Panc1 (cell line): ENCODE results near the gene RNF220. TPM values are rescaled to one million over a fixed set of nuclear protein-coding genes. Genes with fewer than 3 reads are reported as not detected.

Experiments
- ATAC-seq: fragments of 200-7000 bp; cut with Tn5 transposase; 2 replicates; pipeline ENCODE4 v1.9.1; 2020; ENCODE audit warnings: mild to moderate bottlenecking, moderate library complexity
- BruUV-seq: library from RNA; stranded (reverse); fragments of 400-500 nt; replicated peaks from 2 replicates; lab custom pipeline; 2021; lab: Mats Ljungman, UMichigan
- CTCF ChIA-PET: fragments of 300-600 bp; sonication (Branson Sonifier 250); formaldehyde crosslinking; loops from one replicate; lab custom pipeline; 2022; ENCODE audit warnings: antibody characterized with exemption; lab: Charles Lee
- POLR2A ChIA-PET: fragments of 300-600 bp; sonication (Branson Sonifier 250); formaldehyde crosslinking; loops from one replicate; lab custom pipeline; 2022; ENCODE audit warnings: antibody characterized with exemption; lab: Charles Lee
- DNase-seq: peaks from one replicate; pipeline ENCODE4 v3.0.0-alpha.2; 2010; ENCODE audit warnings: low read depth, low spot score
- H3K27ac ChIP-seq: 2 replicates; pipeline ENCODE4 v1.5.1; 2011; ENCODE audit warnings: mild to moderate bottlenecking, low read length, inconsistent platforms
- H3K27me3 ChIP-seq: fragments of 200-500 bp; sonication (Bioruptor generic); 2 replicates; pipeline ENCODE4 v1.6.0; 2014; ENCODE audit warnings: low read length, inconsistent platforms; ENCODE audit not compliant: control insufficient read depth, insufficient read depth
- H3K36me3 ChIP-seq: fragments of 200-500 bp; sonication (Bioruptor generic); 2 replicates; pipeline ENCODE4 v1.5.1; 2014; ENCODE audit warnings: inconsistent platforms, mild to moderate bottlenecking, low read length, moderate library complexity; ENCODE audit not compliant: control insufficient read depth, insufficient read depth
- H3K4me1 ChIP-seq: 2 replicates; pipeline ENCODE4 v1.5.1; 2011; ENCODE audit warnings: inconsistent platforms, mild to moderate bottlenecking, low read length, moderate library complexity; ENCODE audit not compliant: control insufficient read depth, insufficient read depth
- H3K4me3 ChIP-seq, 2 experiments: 2 replicates each; pipeline ENCODE4 v1.5.1; 2011 to 2012; ENCODE audit warnings: low read depth in 2 of 2, low read length in 2 of 2, mild to moderate bottlenecking in 2 of 2, inconsistent platforms in 1 of 2, moderate library complexity in 1 of 2
- H3K9me3 ChIP-seq: fragments of 200-500 bp; sonication (Bioruptor generic); 2 replicates; pipeline ENCODE4 v1.5.1; 2014; ENCODE audit warnings: low read depth, mild to moderate bottlenecking, inconsistent platforms, low read length, moderate library complexity; ENCODE audit not compliant: control insufficient read depth, insufficient read depth
- POLR2AphosphoS5 ChIP-seq: IDR thresholded peaks from 2 replicates; pipeline ENCODE4 v1.6.1; 2012; ENCODE audit warnings: mild to moderate bottlenecking, low read depth, low read length, moderate library complexity
- REST ChIP-seq, 2 experiments: IDR thresholded peaks; 2 replicates each; pipeline ENCODE4 v1.6.1; 2011 to 2012; ENCODE audit warnings: low read depth in 2 of 2, control low read depth in 1 of 2, low read length in 1 of 2, mild to moderate bottlenecking in 1 of 2, moderate library complexity in 1 of 2; ENCODE audit not compliant: insufficient read depth in 1 of 2
- SIN3A ChIP-seq: IDR thresholded peaks from 2 replicates; pipeline ENCODE4 v1.6.1; 2012; ENCODE audit warnings: low read depth, mild to moderate bottlenecking, low read length, moderate library complexity, borderline replicate concordance; ENCODE audit not compliant: insufficient read depth
- TCF7L2 ChIP-seq: IDR thresholded peaks from 2 replicates; pipeline ENCODE4 v1.6.1; 2011; ENCODE audit warnings: mild to moderate bottlenecking, low read depth, low read length, inconsistent platforms
- in situ Hi-C: cut with HindIII; loops from 2 replicates; pipeline ENCODE4 v1.10.0; 2016; ENCODE audit warnings: low sequenced_read_pairs, low pct_unique_long_range_greater_than_20kb
- intact Hi-C: fragments of 100-400 bp; cut with micrococcal nuclease; formaldehyde crosslinking; loops from one replicate; pipeline ENCODE4 v1.10.0; 2022; ENCODE audit not compliant: unreplicated experiment
- total RNA-seq: library from RNA; stranded (reverse); gene quantifications from one replicate; pipeline ENCODE4 v1.2.1, GENCODE V29; 2021; ENCODE audit not compliant: unreplicated experiment
- TF ChIP-seq, protein P1 (sequence below): fragments of 450-650 bp; IDR thresholded peaks from 2 replicates; pipeline ENCODE4 v1.5.1; 2017; ENCODE audit warnings: mild to moderate bottlenecking

Gene RNF220
- total RNA-seq, 1 experiment from 2014 or later = 64.9 TPM

DNA sequence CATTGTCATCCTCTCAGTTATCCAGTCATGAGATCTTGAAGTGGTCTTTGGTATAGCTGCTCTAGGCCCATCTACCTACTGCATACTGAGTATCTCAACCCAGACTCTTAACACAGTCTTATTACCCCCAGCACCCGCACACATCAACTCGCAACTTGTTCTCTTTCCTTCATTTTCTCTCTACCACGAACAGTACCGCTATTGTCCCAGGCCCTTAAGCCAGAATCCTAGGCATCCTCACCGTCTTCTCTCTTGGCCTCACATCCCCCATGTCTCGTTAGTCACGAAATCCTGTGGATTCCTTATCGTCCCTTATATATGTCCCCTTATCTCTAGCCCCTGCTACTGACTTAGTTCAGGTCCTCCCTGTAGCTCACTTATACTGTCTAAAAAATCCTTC is 142.8 kb downstream of the RNF220 start:
- no peak for DNase-seq
- TF ChIP-seq SIN3A (no peak), POLR2AphosphoS5 (no peak), REST (IDR thresholded peaks at IDR 0.05; ENCODE audit: insufficient read depth in 1 of 2, low read depth in 2 of 2, low read length in 1 of 2) (no peak), TCF7L2 (no peak)
- TF ChIP-seq, protein P1, sequence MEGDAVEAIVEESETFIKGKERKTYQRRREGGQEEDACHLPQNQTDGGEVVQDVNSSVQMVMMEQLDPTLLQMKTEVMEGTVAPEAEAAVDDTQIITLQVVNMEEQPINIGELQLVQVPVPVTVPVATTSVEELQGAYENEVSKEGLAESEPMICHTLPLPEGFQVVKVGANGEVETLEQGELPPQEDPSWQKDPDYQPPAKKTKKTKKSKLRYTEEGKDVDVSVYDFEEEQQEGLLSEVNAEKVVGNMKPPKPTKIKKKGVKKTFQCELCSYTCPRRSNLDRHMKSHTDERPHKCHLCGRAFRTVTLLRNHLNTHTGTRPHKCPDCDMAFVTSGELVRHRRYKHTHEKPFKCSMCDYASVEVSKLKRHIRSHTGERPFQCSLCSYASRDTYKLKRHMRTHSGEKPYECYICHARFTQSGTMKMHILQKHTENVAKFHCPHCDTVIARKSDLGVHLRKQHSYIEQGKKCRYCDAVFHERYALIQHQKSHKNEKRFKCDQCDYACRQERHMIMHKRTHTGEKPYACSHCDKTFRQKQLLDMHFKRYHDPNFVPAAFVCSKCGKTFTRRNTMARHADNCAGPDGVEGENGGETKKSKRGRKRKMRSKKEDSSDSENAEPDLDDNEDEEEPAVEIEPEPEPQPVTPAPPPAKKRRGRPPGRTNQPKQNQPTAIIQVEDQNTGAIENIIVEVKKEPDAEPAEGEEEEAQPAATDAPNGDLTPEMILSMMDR = no peak
- H3K27me3 ChIP-seq = no peaks in the 10 kb centered on the region
- H3K4me1 ChIP-seq = peaks cover under 1% of the 10 kb centered on the region; the same call in 1 of the 2 replicates
- intact Hi-C loops (no loop called here), in situ Hi-C loops (no loop called here)
- H3K27ac ChIP-seq = no peak overlapping the region
- BruUV-seq = no TSS peak
- ATAC-seq = no peak
- ChIA-PET POLR2A (no interaction called here), CTCF (no interaction called here)
- H3K4me3 ChIP-seq = no peak overlapping the region
- H3K36me3 ChIP-seq = no peaks in the 10 kb centered on the region
- H3K9me3 ChIP-seq = no peaks in the 10 kb centered on the region

DNA sequence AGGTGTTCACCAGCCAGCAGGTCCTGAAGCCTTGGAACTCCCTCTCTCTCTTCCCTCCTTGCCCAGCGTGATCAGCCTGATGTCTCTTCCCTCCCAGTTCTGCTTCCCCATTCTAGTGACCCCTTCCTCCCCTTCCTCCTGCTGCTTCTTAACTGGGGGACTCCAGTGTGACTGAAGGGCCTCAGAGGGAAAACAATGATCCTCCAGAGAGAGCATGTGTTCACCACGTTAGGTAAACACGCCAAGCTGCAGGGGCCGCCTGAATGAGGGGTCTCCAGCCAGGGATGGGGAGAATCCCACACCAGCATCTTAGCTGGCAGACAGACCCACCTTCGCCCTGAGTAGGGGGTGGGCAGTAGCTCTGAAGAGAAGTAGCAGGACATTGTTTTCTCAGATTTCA is 144.5 kb downstream of the RNF220 start:
- in situ Hi-C loops (no loop called here), intact Hi-C loops (no loop called here)
- Histone ChIP-seq H3K4me3 (no peak overlapping the region), H3K27me3 (no peaks in the 10 kb centered on the region), H3K27ac (no peak overlapping the region), H3K36me3 (no peaks in the 10 kb centered on the region), H3K4me1 (peaks cover 10% of the 10 kb centered on the region), H3K9me3 (no peaks in the 10 kb centered on the region)
- no TSS peak for BruUV-seq
- DNase-seq (no peak), ATAC-seq (no peak)
- ChIA-PET POLR2A (no interaction called here), CTCF (no interaction called here)
- TF ChIP-seq POLR2AphosphoS5 = no peak
- TF ChIP-seq TCF7L2 = no peak
- no peak for TF ChIP-seq SIN3A
- TF ChIP-seq, protein P1 = no peak
- TF ChIP-seq REST (IDR thresholded peaks at IDR 0.05; ENCODE audit: insufficient read depth in 1 of 2, low read depth in 2 of 2, low read length in 1 of 2) = no peak
